Endodermal cell (in vitro differentiated cells): ENCODE measurements around the gene RBM42. TPM values are rescaled to one million over a fixed set of nuclear protein-coding genes. Genes with fewer than 3 reads are reported as not detected.

Source experiments
- DNase-seq: peaks from one replicate; pipeline ENCODE4 v3.0.0-alpha.2; 2017
- H3K27ac ChIP-seq: 2 replicates; pipeline ENCODE4 v1.5.1; 2013; ENCODE audit warnings: mild to moderate bottlenecking, low read depth, low read length, moderate library complexity
- H3K27me3 ChIP-seq: 2 replicates; pipeline ENCODE4 v1.6.1; 2013; ENCODE audit warnings: mild to moderate bottlenecking, low read length, moderate library complexity; ENCODE audit not compliant: insufficient read depth, control insufficient read depth, poor library complexity, severe bottlenecking
- H3K36me3 ChIP-seq: 2 replicates; pipeline ENCODE4 v1.7.0; 2013; ENCODE audit warnings: mild to moderate bottlenecking, low read length, moderate library complexity; ENCODE audit not compliant: control insufficient read depth, insufficient read depth
- H3K4me1 ChIP-seq: one replicate; pipeline ENCODE4 v1.7.0; 2013; ENCODE audit warnings: low read length; ENCODE audit not compliant: control insufficient read depth, insufficient read depth
- H3K4me3 ChIP-seq: 2 replicates; pipeline ENCODE4 v1.5.1; 2013; ENCODE audit warnings: mild to moderate bottlenecking, low read length, moderate library complexity
- H3K9ac ChIP-seq: 2 replicates; pipeline ENCODE4 v1.6.1; 2013; ENCODE audit warnings: mild to moderate bottlenecking, low read length, moderate library complexity; ENCODE audit not compliant: poor library complexity, severe bottlenecking; ENCODE audit errors: extremely low read depth
- H3K9me3 ChIP-seq: 2 replicates; pipeline ENCODE4 v1.6.1; 2013; ENCODE audit warnings: mild to moderate bottlenecking, low read length, moderate library complexity; ENCODE audit not compliant: control insufficient read depth
- H3K27ac Mint-ChIP-seq: 2 replicates; pipeline ENCODE4 v1.8.0; 2020; ENCODE audit warnings: mixed read lengths
- H3K27me3 Mint-ChIP-seq: 2 replicates; pipeline ENCODE4 v1.8.0; 2021; ENCODE audit warnings: mild to moderate bottlenecking, mixed read lengths; ENCODE audit not compliant: insufficient read depth
- H3K36me3 Mint-ChIP-seq: 2 replicates; pipeline ENCODE4 v1.8.0; 2020; ENCODE audit warnings: low read depth, mixed read lengths
- H3K4me1 Mint-ChIP-seq: 2 replicates; pipeline ENCODE4 v1.8.0; 2020; ENCODE audit warnings: mixed read lengths
- H3K4me3 Mint-ChIP-seq: 2 replicates; pipeline ENCODE4 v1.8.0; 2020; ENCODE audit warnings: mild to moderate bottlenecking, moderate library complexity, mixed read lengths
- H3K9me3 Mint-ChIP-seq: 2 replicates; pipeline ENCODE4 v1.8.0; 2020; ENCODE audit warnings: mild to moderate bottlenecking, mixed read lengths
- CTCF ChIP-seq: fragments of 200-600 bp; sonication (generic); conservative IDR thresholded peaks from 2 replicates; pipeline ENCODE4 v1.5.0; 2021; ENCODE audit warnings: antibody characterized with exemption, mild to moderate bottlenecking
- WGBS, 2 experiments: methylation state at CpG; one replicate each; pipeline versions ENCODE4 v1.1.5 to v1.1.7; 2013; ENCODE audit warnings: missing lambda C conversion rate in 2 of 2, mixed read lengths in 1 of 2; ENCODE audit not compliant: insufficient coverage in 1 of 2, insufficient read length in 1 of 2; 5-methylcytosine and 5-hydroxymethylcytosine counted together
- total RNA-seq, 2 donors: library from RNA; stranded (reverse); fragmentation: NEBNext Ultra II Directional in 1 of 2; extraction: Animal tissue kit (Norgen Biotek cat#: 25700) in 1 of 2; gene quantifications; 2 replicates in 1 of 2; 3 replicates in 1 of 2; pipeline ENCODE4 v1.2.1, GENCODE V29; 2021

RBM42 gene
- total RNA-seq, 2 donors from 2014 or later = 81.1 to 89.2 TPM

GRCh38 chr19:35608251-35608650 lies 20.6 kb upstream of the RBM42 start:
- H3K4me3 Mint-ChIP-seq = no peak overlapping the region
- TF ChIP-seq CTCF = no peak
- peaks cover 20% of the 10 kb centered on the region for H3K9me3 ChIP-seq
- no peak overlapping the region for H3K4me3 ChIP-seq
- WGBS, 2 experiments = 84 to 100% methylated on average over 2 of the region's 2 CpGs
- no peak for DNase-seq
- H3K9me3 Mint-ChIP-seq = peaks cover 30% of the 10 kb centered on the region
- no peak overlapping the region for H3K9ac ChIP-seq
- H3K27ac ChIP-seq = no peak overlapping the region
- H3K36me3 Mint-ChIP-seq = no peaks in the 10 kb centered on the region
- H3K27me3 ChIP-seq = no peaks in the 10 kb centered on the region
- no peaks in the 10 kb centered on the region for H3K4me1 Mint-ChIP-seq
- no peak overlapping the region for H3K27ac Mint-ChIP-seq
- H3K36me3 ChIP-seq = no peaks in the 10 kb centered on the region
- H3K4me1 ChIP-seq = no peaks in the 10 kb centered on the region
- H3K27me3 Mint-ChIP-seq = peaks cover 32% of the 10 kb centered on the region

- TF ChIP-seq CTCF = no peak
- Histone ChIP-seq H3K4me1 (no peaks in the 10 kb centered on the region), H3K9ac (no peak overlapping the region), H3K4me3 (no peak overlapping the region), H3K36me3 (peaks cover 2% of the 10 kb centered on the region), H3K27me3 (no peaks in the 10 kb centered on the region), H3K27ac (no peak overlapping the region), H3K9me3 (peaks cover 20% of the 10 kb centered on the region)
- DNase-seq = no peak
- 77 to 82% methylated on average over 5 to 6 of the region's 6 CpGs for WGBS, 2 experiments
- Mint-ChIP-seq H3K9me3 (peaks cover 30% of the 10 kb centered on the region), H3K27ac (no peak overlapping the region), H3K27me3 (peaks cover 31% of the 10 kb centered on the region), H3K4me3 (no peak overlapping the region), H3K36me3 (no peaks in the 10 kb centered on the region), H3K4me1 (no peaks in the 10 kb centered on the region)
Observed at GRCh38 chr19:35609851-35610353, 18.9 kb upstream of the RBM42 start.

GRCh38 chr19:35612224-35612558 lies 16.6 kb upstream of the RBM42 start:
- 43 to 55% methylated on average over 7 to 9 of the region's 9 CpGs for WGBS, 2 experiments
- H3K9me3 ChIP-seq = peaks cover 14% of the 10 kb centered on the region
- DNase-seq = no peak
- Mint-ChIP-seq H3K27me3 (peaks cover 28% of the 10 kb centered on the region), H3K27ac (peak overlapping the region; percentile 79), H3K4me3 (peak overlapping the region; percentile 72), H3K4me1 (no peaks in the 10 kb centered on the region), H3K36me3 (peaks cover 5% of the 10 kb centered on the region), H3K9me3 (peaks cover 18% of the 10 kb centered on the region)
- no peaks in the 10 kb centered on the region for H3K4me1 ChIP-seq
- no peak overlapping the region for H3K9ac ChIP-seq
- H3K27me3 ChIP-seq = no peaks in the 10 kb centered on the region
- peak overlapping the region; percentile 91 for H3K4me3 ChIP-seq
- no peak for TF ChIP-seq CTCF
- no peak overlapping the region for H3K27ac ChIP-seq
- peaks cover 14% of the 10 kb centered on the region for H3K36me3 ChIP-seq
